CD4-positive, CD25-positive, alpha-beta regulatory T cell (primary cell): ENCODE measurements around the gene SUSD4. TPM values are rescaled to one million over a fixed set of nuclear protein-coding genes. Genes with fewer than 3 reads are reported as not detected.
"Not testable (repeated sequence)": the region's sequence is repeated elsewhere in the genome, so short reads cannot be mapped to it uniquely, and the experiment has no call there.

Experiments
- ATAC-seq, 2 donors: fragments of 150-1000 bp; cut with Tn5 transposase; one replicate each; pipeline ENCODE4 v1.10.0; 2021; ENCODE audit warnings: low read depth in 2 of 2, moderate number of reproducible peaks in 2 of 2, moderate library complexity in 1 of 2
- DNase-seq, 3 donors: peaks; one replicate each; pipeline versions ENCODE4 v3.0.0 to v3.0.0-alpha.2; 2012 to 2022; ENCODE audit warnings: mixed read lengths in 1 of 3
- H3K27ac ChIP-seq: one replicate; pipeline ENCODE4 v1.7.0; 2013; ENCODE audit warnings: mild to moderate bottlenecking, low read length; ENCODE audit not compliant: insufficient read depth, poor library complexity, severe bottlenecking
- H3K27me3 ChIP-seq: one replicate; pipeline ENCODE4 v1.7.0; 2013; ENCODE audit warnings: low read length; ENCODE audit not compliant: control insufficient read depth, insufficient read depth
- H3K36me3 ChIP-seq: one replicate; pipeline ENCODE4 v1.7.0; 2013; ENCODE audit warnings: mild to moderate bottlenecking, low read length, moderate library complexity; ENCODE audit not compliant: control insufficient read depth, insufficient read depth
- H3K4me1 ChIP-seq: 2 replicates; pipeline ENCODE4 v1.7.0; 2013; ENCODE audit warnings: mild to moderate bottlenecking, low read length; ENCODE audit not compliant: insufficient read depth, control insufficient read depth, poor library complexity, severe bottlenecking
- H3K4me3 ChIP-seq: one replicate; pipeline ENCODE4 v1.7.0; 2013; ENCODE audit warnings: low read depth, mild to moderate bottlenecking, low read length, moderate library complexity
- H3K9me3 ChIP-seq, 2 experiments: 1 replicate in 1 of 2; 2 replicates in 1 of 2; pipeline ENCODE4 v1.7.0; 2013; ENCODE audit warnings: low read length in 2 of 2, mild to moderate bottlenecking in 1 of 2, moderate library complexity in 1 of 2; ENCODE audit not compliant: control insufficient read depth in 2 of 2
- H3K27ac Mint-ChIP-seq, 3 donors: one replicate each; pipeline ENCODE4 v1.8.0; 2020 to 2022; ENCODE audit warnings: mild to moderate bottlenecking in 3 of 3, mixed read lengths in 3 of 3, moderate library complexity in 2 of 3
- H3K27me3 Mint-ChIP-seq: one replicate; pipeline ENCODE4 v1.8.0; 2022; ENCODE audit warnings: mild to moderate bottlenecking, mixed read lengths
- H3K36me3 Mint-ChIP-seq: one replicate; pipeline ENCODE4 v1.8.0; 2020; ENCODE audit warnings: mixed read lengths
- H3K4me1 Mint-ChIP-seq, 4 donors: one replicate each; pipeline ENCODE4 v1.8.0; 2020 to 2022; ENCODE audit warnings: mixed read lengths in 4 of 4, mild to moderate bottlenecking in 1 of 4
- H3K4me3 Mint-ChIP-seq, 4 donors: one replicate each; pipeline ENCODE4 v1.8.0; 2020 to 2022; ENCODE audit warnings: mild to moderate bottlenecking in 4 of 4, mixed read lengths in 4 of 4, moderate library complexity in 3 of 4
- H3K9me3 Mint-ChIP-seq, 7 donors: one replicate each; pipeline ENCODE4 v1.8.0; 2020 to 2022; ENCODE audit warnings: mixed read lengths in 7 of 7, mild to moderate bottlenecking in 3 of 7, moderate library complexity in 2 of 7
- polyA plus RNA-seq, 4 donors: library from polyadenylated mRNA; unstranded; fragments of 300-500 nt; fragmentation: Illumina TruSeq; gene quantifications; one replicate each; pipeline ENCODE4 v1.2.3, GENCODE V29; 2021
- total RNA-seq: library from RNA; stranded (reverse); gene quantifications from one replicate; pipeline ENCODE4 v1.2.3, GENCODE V29; 2022

Gene SUSD4
- total and polyA plus RNA-seq, 5 donors from 2014 or later = 2.4 to 6.5 (median 5.0) TPM

GRCh38 chr1:223257856-223258550 is 106.0 kb downstream of the SUSD4 start:
- H3K27ac Mint-ChIP-seq = no peak overlapping the region
- Histone ChIP-seq H3K4me3 (no peak overlapping the region), H3K27me3 (no peaks in the 10 kb centered on the region), H3K9me3 (no peaks in the 10 kb centered on the region), H3K4me1 (no peaks in the 10 kb centered on the region), H3K36me3 (no peaks in the 10 kb centered on the region), H3K27ac (no peak overlapping the region)
- no peaks in the 10 kb centered on the region for H3K27me3 Mint-ChIP-seq
- ATAC-seq (no peak), DNase-seq (no peak)
- H3K4me3 Mint-ChIP-seq = no peak overlapping the region
- no peaks in the 10 kb centered on the region for H3K4me1 Mint-ChIP-seq
- peaks cover 0 to 2% (median 0%) of the 10 kb centered on the region in 7 donors for H3K9me3 Mint-ChIP-seq
- H3K36me3 Mint-ChIP-seq = peaks cover 4% of the 10 kb centered on the region

GRCh38 chr1:223256034-223256433 is 107.9 kb downstream of the SUSD4 start:
- H3K4me3 Mint-ChIP-seq = no peak overlapping the region
- Histone ChIP-seq H3K27me3 (no peaks in the 10 kb centered on the region), H3K36me3 (no peaks in the 10 kb centered on the region), H3K4me3 (no peak overlapping the region), H3K4me1 (no peaks in the 10 kb centered on the region), H3K9me3 (no peaks in the 10 kb centered on the region), H3K27ac (no peak overlapping the region)
- no peaks in the 10 kb centered on the region for H3K27me3 Mint-ChIP-seq
- no peaks in the 10 kb centered on the region for H3K4me1 Mint-ChIP-seq
- H3K27ac Mint-ChIP-seq = no peak overlapping the region
- no peaks in the 10 kb centered on the region for H3K9me3 Mint-ChIP-seq
- ATAC-seq = no peak
- H3K36me3 Mint-ChIP-seq = peaks cover 4% of the 10 kb centered on the region
- DNase-seq = no peak

GRCh38 chr1:223253916-223254315 is 110.1 kb downstream of the SUSD4 start:
- Histone ChIP-seq H3K36me3 (no peaks in the 10 kb centered on the region), H3K27ac (no peak overlapping the region), H3K4me1 (peaks cover 7% of the 10 kb centered on the region), H3K4me3 (no peak overlapping the region), H3K9me3 (no peaks in the 10 kb centered on the region), H3K27me3 (no peaks in the 10 kb centered on the region)
- peaks cover 4% of the 10 kb centered on the region for H3K36me3 Mint-ChIP-seq
- ATAC-seq = no peak
- no peaks in the 10 kb centered on the region for H3K9me3 Mint-ChIP-seq
- H3K4me1 Mint-ChIP-seq = peaks cover 2 to 11% (median 9%) of the 10 kb centered on the region in 4 donors
- DNase-seq = no peak
- H3K27me3 Mint-ChIP-seq = no peaks in the 10 kb centered on the region
- no peak overlapping the region for H3K27ac Mint-ChIP-seq
- H3K4me3 Mint-ChIP-seq = no peak overlapping the region

- not testable (repeated sequence) for H3K27me3 Mint-ChIP-seq
These were observed 112.6 kb downstream of the SUSD4 start for GRCh38 chr1:223251387-223251786.

GRCh38 chr1:223250632-223251015 is 113.4 kb downstream of the SUSD4 start:
- H3K27me3 Mint-ChIP-seq = no peaks in the 10 kb centered on the region
- Histone ChIP-seq H3K4me3 (no peak overlapping the region), H3K36me3 (no peaks in the 10 kb centered on the region), H3K27ac (no peak overlapping the region), H3K4me1 (peaks cover 18% of the 10 kb centered on the region), H3K9me3 (no peaks in the 10 kb centered on the region), H3K27me3 (no peaks in the 10 kb centered on the region)
- H3K4me1 Mint-ChIP-seq = peaks cover 9 to 27% (median 20%) of the 10 kb centered on the region in 4 donors
- ATAC-seq = no peak
- H3K9me3 Mint-ChIP-seq = no peaks in the 10 kb centered on the region
- H3K27ac Mint-ChIP-seq = peak overlapping the region in 2 of 3 donors; percentile 2 to 22
- DNase-seq = no peak
- H3K4me3 Mint-ChIP-seq = no peak overlapping the region
- H3K36me3 Mint-ChIP-seq = no peaks in the 10 kb centered on the region

More at GRCh38 chr1:223251387-223251786, 112.6 kb downstream of the SUSD4 start:
- not testable (repeated sequence) for H3K4me3 ChIP-seq, DNase-seq, H3K27me3 ChIP-seq, H3K4me3 Mint-ChIP-seq, H3K27ac ChIP-seq, H3K36me3 Mint-ChIP-seq, H3K9me3 ChIP-seq, H3K36me3 ChIP-seq, H3K9me3 Mint-ChIP-seq, ATAC-seq
- peaks cover 18% of the 10 kb centered on the region for H3K4me1 ChIP-seq
- Mint-ChIP-seq H3K27ac (peak overlapping the region in 1 of 3 donors; percentile 22), H3K4me1 (peaks cover 4 to 23% (median 19%) of the 10 kb centered on the region in 4 donors)

GRCh38 chr1:223249854-223250631 is 113.9 kb downstream of the SUSD4 start:
- Mint-ChIP-seq H3K9me3 (no peaks in the 10 kb centered on the region), H3K4me1 (peaks cover 13 to 27% (median 24%) of the 10 kb centered on the region in 4 donors), H3K4me3 (no peak overlapping the region), H3K36me3 (no peaks in the 10 kb centered on the region), H3K27me3 (no peaks in the 10 kb centered on the region), H3K27ac (peak overlapping the region in 2 of 3 donors; percentile 2 to 96)
- no peak for ATAC-seq
- no peak for DNase-seq
- H3K27ac ChIP-seq = peak overlapping the region; percentile 56
- no peaks in the 10 kb centered on the region for H3K36me3 ChIP-seq
- peaks cover 18% of the 10 kb centered on the region for H3K4me1 ChIP-seq
- H3K27me3 ChIP-seq = no peaks in the 10 kb centered on the region
- H3K9me3 ChIP-seq = no peaks in the 10 kb centered on the region
- H3K4me3 ChIP-seq = no peak overlapping the region

- Histone ChIP-seq H3K4me3 (peak overlapping the region; percentile 20), H3K27me3 (no peaks in the 10 kb centered on the region), H3K9me3 (no peaks in the 10 kb centered on the region), H3K4me1 (peaks cover 29% of the 10 kb centered on the region), H3K36me3 (no peaks in the 10 kb centered on the region), H3K27ac (peak overlapping the region; percentile 56)
- ATAC-seq (peak; percentile 63 to 70), DNase-seq (peak; percentile 35 to 69 (median 64))
- H3K4me3 Mint-ChIP-seq = peak overlapping the region in 3 of 4 donors; percentile 22 to 75 (median 64)
- no peaks in the 10 kb centered on the region for H3K27me3 Mint-ChIP-seq
- peak overlapping the region; percentile 85 to 96 (median 93) for H3K27ac Mint-ChIP-seq
- H3K36me3 Mint-ChIP-seq = no peaks in the 10 kb centered on the region
- peaks cover 16 to 40% (median 36%) of the 10 kb centered on the region in 4 donors for H3K4me1 Mint-ChIP-seq
- no peaks in the 10 kb centered on the region for H3K9me3 Mint-ChIP-seq
These were observed 115.2 kb downstream of the SUSD4 start for GRCh38 chr1:223248770-223249140.
